GM21786 (cell line): ENCODE data around the gene RABGGTA.
"Not testable (repeated sequence)": the region's sequence is repeated elsewhere in the genome, so short reads cannot be mapped to it uniquely, and the experiment has no call there.

Source experiments
- ATAC-seq: cut with Tn5 transposase; IDR thresholded peaks from one replicate; pipeline ENCODE4 v1.9.1; 2021; ENCODE audit not compliant: unreplicated experiment

RABGGTA gene

DNA sequence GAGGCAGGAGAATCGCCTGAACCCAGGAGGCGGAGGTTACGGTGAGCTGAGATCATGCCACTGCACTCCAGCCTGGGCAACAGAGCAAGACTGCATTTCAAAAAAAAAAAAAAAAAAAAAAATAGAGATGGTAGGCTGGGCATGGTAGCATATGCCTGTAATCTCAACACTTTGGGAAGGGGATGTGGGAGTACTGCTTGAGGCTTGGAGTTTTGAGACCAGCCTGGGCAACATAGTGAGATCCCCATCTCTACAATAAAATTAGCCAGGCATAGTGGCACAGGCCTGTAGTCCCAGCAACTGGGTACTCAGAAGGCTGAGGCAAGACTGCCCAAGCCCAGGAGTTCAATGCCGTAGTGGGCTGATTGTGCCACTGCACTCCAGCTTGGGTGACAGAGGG lies 48.4 kb downstream of the RABGGTA start:
- ATAC-seq, result not testable (repeated sequence)

DNA sequence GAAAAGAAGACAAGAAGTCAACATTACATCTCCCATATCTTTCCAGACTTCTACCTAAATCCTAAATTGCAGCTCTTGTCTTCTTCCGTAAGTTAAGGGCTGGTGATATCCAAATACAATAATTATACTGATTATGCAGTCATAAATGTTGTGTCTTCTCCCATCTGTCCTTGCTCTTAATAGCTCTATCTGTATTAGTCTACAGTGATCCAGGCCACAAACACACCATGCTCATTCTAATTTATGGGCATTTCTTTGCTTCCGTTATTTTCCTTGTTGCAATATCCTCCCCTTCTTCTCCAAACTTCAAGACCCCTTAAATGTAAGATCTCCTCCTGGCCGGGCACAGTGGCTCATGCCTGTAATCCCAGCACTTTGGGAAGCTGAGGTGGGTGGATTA lies 51.9 kb downstream of the RABGGTA start:
- ATAC-seq, result no peak

GRCh38 chr14:24219080-24219479 lies 52.3 kb downstream of the RABGGTA start:
- ATAC-seq, result no peak

DNA sequence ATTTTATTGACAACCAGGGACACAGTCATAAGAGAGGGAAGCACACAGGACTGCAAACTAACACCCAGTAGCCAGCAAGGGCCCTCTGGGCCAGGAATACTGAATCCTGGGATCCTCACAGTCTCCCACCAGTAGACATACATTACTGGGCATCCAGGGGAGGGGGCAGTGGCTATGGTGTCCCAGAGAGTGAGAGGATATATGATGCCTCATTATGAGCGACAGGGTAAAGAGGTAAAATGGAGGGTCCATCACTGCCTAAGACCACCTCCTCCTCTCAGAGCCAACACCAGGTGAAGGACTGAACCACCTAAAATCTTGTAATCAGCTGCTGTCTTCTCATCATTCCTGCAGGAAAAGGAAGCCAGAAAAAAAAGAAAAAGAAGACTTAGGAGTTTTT lies 54.5 kb downstream of the RABGGTA start:
- not testable (repeated sequence) for ATAC-seq

- no peak for ATAC-seq
These were observed 55.1 kb downstream of the RABGGTA start for GRCh38 chr14:24216345-24216699.
